ENCODE data around the gene PRPF19. TPM values are rescaled to one million over a fixed set of nuclear protein-coding genes. Genes with fewer than 3 reads are reported as not detected.
A peak's percentile ranks its signal among the peaks of the same experiment; 100 is the strongest.

The PRPF19 gene
- total RNA-seq, 2 donors from 2014 or later: 22.1 to 27.0 TPM

- no peaks in the 10 kb centered on the region for H3K36me3 ChIP-seq (replicated peaks in 1 of 2; ENCODE audit: insufficient read depth in 1 of 2, low read depth in 2 of 2)
- H3K9me3 ChIP-seq: no peaks in the 10 kb centered on the region
- ATAC-seq (no peak), DNase-seq (no peak)
- no peaks in the 10 kb centered on the region for H3K27me3 ChIP-seq
- WGBS, 2 donors: 38 to 54% methylated on average over 10 of the region's 10 CpGs
- peaks cover 40% of the 10 kb centered on the region for H3K4me1 ChIP-seq
- H3K4me3 ChIP-seq: no peak overlapping the region
- peak overlapping the region in 3 of 4 donors; percentile 9 to 74 (median 10) for H3K27ac ChIP-seq
- intact Hi-C loops (cut with DNase I): no loop called here
- TF ChIP-seq POLR2A (IDR thresholded peaks at IDR 0.05) (no peak), CTCF (IDR thresholded peaks at IDR 0.05) (no peak)
Measured at GRCh38 chr11:60844045-60844869, 62.1 kb downstream of the PRPF19 start.

DNA sequence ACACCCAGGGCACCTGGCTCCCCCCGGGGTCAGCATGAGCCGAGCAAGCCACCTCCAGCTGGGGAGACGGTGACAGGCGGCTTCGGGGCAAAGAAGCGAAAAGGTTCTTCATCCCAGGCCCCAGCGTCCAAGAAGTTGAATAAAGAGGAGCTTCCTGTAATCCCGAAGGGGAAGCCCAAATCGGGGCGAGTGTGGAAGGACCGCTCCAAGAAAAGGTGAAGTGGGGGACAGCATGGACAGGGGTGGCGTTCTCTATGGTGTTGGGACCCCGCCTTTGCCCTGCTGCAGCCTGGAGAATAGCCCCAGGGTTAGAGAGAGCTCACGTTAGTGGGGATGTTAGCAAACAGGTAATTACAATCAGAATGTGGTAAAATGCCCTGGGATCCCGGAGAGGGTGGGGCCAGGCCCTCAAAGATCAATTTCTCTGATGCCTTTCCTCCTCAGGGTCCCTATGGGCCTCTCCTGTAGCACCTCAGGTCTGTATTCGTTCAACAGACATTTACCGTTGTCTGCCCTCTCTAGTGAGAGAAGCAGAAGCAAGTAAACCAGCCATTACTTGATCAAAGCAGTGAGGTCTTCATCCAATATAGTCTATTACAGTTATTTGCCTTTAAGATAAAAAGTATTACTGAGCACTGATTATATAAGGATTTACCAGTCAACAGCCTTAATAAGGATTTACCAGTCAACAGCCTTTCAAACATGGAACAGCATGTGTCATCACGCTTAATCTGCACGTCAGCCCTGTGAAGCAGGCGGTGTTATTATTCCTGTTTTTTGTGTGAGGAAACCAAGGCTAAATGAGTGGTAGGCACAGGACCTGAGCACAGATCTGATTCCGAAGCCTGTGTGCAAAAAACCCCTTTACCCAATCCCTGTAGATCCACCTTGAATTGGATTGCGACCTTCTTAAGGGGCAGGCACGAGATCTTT is 63.5 kb downstream of the PRPF19 start:
- Histone ChIP-seq H3K27me3 (no peaks in the 10 kb centered on the region), H3K4me1 (peaks cover 40% of the 10 kb centered on the region), H3K4me3 (peak overlapping the region; percentile 57 to 70), H3K9me3 (no peaks in the 10 kb centered on the region), H3K36me3 (replicated peaks in 1 of 2; ENCODE audit: insufficient read depth in 1 of 2, low read depth in 2 of 2) (no peaks in the 10 kb centered on the region), H3K27ac (peak overlapping the region in 3 of 4 donors; percentile 59 to 79 (median 74))
- TF ChIP-seq POLR2A (IDR thresholded peaks at IDR 0.05) (no peak), CTCF (IDR thresholded peaks at IDR 0.05) (no peak)
- WGBS, 2 donors: 6 to 12% methylated on average over 16 to 23 of the region's 23 CpGs
- intact Hi-C loops (cut with DNase I): no loop called here
- ATAC-seq: no peak
- DNase-seq: no peak

DNA sequence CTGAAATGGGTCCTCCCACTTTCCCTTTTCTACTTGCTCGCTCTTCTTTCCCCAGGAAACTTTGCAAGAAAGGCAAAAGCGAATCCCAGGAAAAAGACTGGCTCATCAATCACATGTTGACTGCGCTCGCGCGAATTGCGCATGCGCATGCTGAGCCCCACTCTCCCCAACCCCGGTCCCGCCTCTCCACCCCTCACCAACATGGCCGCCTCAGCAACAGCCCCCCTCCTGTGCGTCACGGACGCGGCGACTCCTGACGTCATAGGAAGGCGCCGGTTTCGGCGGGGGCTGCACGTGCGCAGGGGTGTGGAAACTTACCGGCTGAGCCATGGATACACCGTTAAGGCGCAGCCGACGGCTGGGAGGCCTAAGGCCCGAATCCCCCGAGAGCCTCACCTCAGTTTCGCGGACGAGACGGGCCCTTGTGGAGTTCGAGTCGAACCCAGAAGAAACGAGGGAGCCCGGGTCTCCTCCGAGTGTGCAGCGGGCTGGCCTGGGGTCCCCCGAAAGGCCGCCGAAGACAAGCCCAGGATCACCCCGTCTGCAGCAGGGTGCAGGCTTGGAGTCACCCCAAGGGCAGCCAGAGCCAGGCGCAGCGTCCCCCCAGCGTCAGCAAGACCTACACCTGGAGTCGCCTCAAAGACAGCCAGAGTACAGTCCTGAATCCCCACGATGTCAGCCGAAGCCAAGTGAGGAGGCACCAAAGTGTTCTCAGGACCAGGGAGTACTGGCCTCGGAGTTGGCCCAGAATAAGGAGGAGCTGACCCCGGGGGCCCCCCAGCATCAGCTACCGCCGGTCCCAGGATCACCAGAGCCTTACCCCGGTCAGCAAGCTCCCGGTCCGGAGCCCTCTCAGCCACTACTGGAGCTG is 64.4 kb downstream of the PRPF19 start, which contains the start of gene CCDC86:
Gene CCDC86 (plus strand): TSS at position 317 of the 871 bp plus-strand sequence. CDS start 12 bp downstream, at position 329.
- H3K4me3 ChIP-seq: peak within 1 kb of the TSS; percentile 57 to 70
- peak within 1 kb of the TSS; percentile 50 to 79 (median 66) for H3K27ac ChIP-seq
- DNase-seq (peak; percentile 96 to 97 (median 97)), ATAC-seq (peak; percentile 96)
- 1 to 3% methylated on average over 26 to 44 of the region's 57 CpGs for WGBS, 2 donors
- no peaks in the 10 kb centered on the region for H3K36me3 ChIP-seq (replicated peaks in 1 of 2; ENCODE audit: insufficient read depth in 1 of 2, low read depth in 2 of 2)
- H3K27me3 ChIP-seq: no peaks in the 10 kb centered on the region
- peak in 1 of 7 experiments; percentile 39 for TF ChIP-seq CTCF (IDR thresholded peaks at IDR 0.05)
- peak; percentile 21 to 62 (median 57) for TF ChIP-seq POLR2A (IDR thresholded peaks at IDR 0.05)
- H3K4me1 ChIP-seq: peaks cover 40% of the 10 kb centered on the region
- intact Hi-C loops (cut with DNase I): no loop called here
- H3K9me3 ChIP-seq: no peaks in the 10 kb centered on the region

Other genes starting within 250 kb of the PRPF19 start
- 1 to 10 TPM in 1 of 2 donors, not detected in 1; 6.5 TPM for gene MS4A8, start 207.0 kb downstream of the PRPF19 start, total RNA-seq
- not detected for gene MS4A18, start 181.9 kb downstream of the PRPF19 start, total RNA-seq
- not detected for gene MS4A15, start 149.7 kb downstream of the PRPF19 start, total RNA-seq
- not detected for gene MS4A10, start 121.3 kb downstream of the PRPF19 start, total RNA-seq
- gene CCDC86, start 64.5 kb downstream of the PRPF19 start, total RNA-seq: 10 to 100 TPM; 14.8 to 26.4 TPM
- 1 to 10 TPM in 1 of 2 donors, under 1 TPM in 1; 0.52 to 1.3 TPM for gene PTGDR2, start 50.6 kb downstream of the PRPF19 start, total RNA-seq
- gene ZP1, start 39.0 kb downstream of the PRPF19 start, total RNA-seq: not detected
- gene TMEM109, start 7.6 kb upstream of the PRPF19 start, total RNA-seq: 10 to 100 TPM; 59.9 to 62.6 TPM
- 10 to 100 TPM in 1 of 2 donors, 1 to 10 TPM in 1; 9.3 to 12.2 TPM for gene TMEM132A, start 17.9 kb upstream of the PRPF19 start, total RNA-seq
- 1 to 10 TPM; 2.0 to 6.2 TPM for gene SLC15A3, start 45.6 kb upstream of the PRPF19 start, total RNA-seq
- 1 to 10 TPM; 1.0 to 3.3 TPM for gene CD6, start 65.1 kb upstream of the PRPF19 start, total RNA-seq
- gene CD5, start 195.9 kb upstream of the PRPF19 start, total RNA-seq: under 1 TPM; 0.33 to 0.52 TPM